NT2/D1 (cell line): ENCODE measurements around the gene GPR39.
A peak's percentile ranks its signal among the peaks of the same experiment; 100 is the strongest.

Experiments used
- DNase-seq: peaks from one replicate; pipeline ENCODE4 v3.0.0-alpha.2; 2011; ENCODE audit warnings: low read depth, low spot score
- H3K27me3 ChIP-seq: 2 replicates; pipeline ENCODE4 v1.6.0; 2011; ENCODE audit warnings: mild to moderate bottlenecking; ENCODE audit not compliant: insufficient read length, insufficient read depth
- H3K36me3 ChIP-seq: 2 replicates; pipeline ENCODE4 v1.6.1; 2011; ENCODE audit warnings: mild to moderate bottlenecking, low read length, mixed read lengths; ENCODE audit not compliant: insufficient read depth, insufficient read length
- H3K4me1 ChIP-seq: 2 replicates; pipeline ENCODE4 v1.5.1; 2011; ENCODE audit not compliant: insufficient read depth, insufficient read length
- H3K4me3 ChIP-seq: 2 replicates; pipeline ENCODE4 v1.5.1; 2011; ENCODE audit warnings: low read depth; ENCODE audit not compliant: insufficient read length
- H3K9ac ChIP-seq: 2 replicates; pipeline ENCODE4 v1.6.0; 2011; ENCODE audit warnings: low read depth; ENCODE audit not compliant: insufficient read length
- H3K9me3 ChIP-seq: 2 replicates; pipeline ENCODE4 v1.5.1; 2011; ENCODE audit warnings: mild to moderate bottlenecking, low read length; ENCODE audit not compliant: insufficient read depth
- SUZ12 ChIP-seq: IDR thresholded peaks from 2 replicates; pipeline ENCODE4 v1.6.1; 2011; ENCODE audit not compliant: insufficient read length, insufficient read depth; ENCODE audit errors: extremely low read depth
- YY1 ChIP-seq: IDR thresholded peaks from 2 replicates; pipeline ENCODE4 v1.6.1; 2011; ENCODE audit not compliant: insufficient read length, insufficient read depth
- ZNF274 ChIP-seq: IDR thresholded peaks from 2 replicates; pipeline ENCODE4 v1.6.1; 2011; ENCODE audit warnings: mild to moderate bottlenecking, low read depth, low read length

Gene GPR39

DNA sequence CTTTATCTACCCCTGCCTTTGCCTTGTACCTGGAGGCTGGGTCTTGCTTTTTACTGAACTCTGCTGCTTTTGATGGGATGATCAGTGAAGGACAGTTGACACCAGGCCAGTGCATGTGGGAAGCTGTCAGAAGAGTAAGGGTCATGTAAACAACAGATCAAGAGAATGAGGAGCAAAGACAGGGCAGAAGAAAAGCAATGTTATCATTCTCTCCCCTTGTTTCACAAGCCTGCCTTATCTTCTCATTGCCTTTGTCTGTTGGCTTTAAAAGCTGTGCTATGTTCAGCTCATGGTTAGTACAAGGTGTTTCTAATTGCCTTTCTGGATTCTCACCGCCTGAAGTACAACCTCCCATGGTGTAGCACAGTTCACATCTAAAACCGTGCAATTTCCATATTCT lies 225.8 kb downstream of the GPR39 start:
- H3K36me3 ChIP-seq: peaks cover 44% of the 10 kb centered on the region
- no peak for DNase-seq
- no peaks in the 10 kb centered on the region for H3K27me3 ChIP-seq
- peaks cover 2% of the 10 kb centered on the region for H3K4me1 ChIP-seq
- no peak overlapping the region for H3K9ac ChIP-seq
- H3K4me3 ChIP-seq: no peak overlapping the region
- TF ChIP-seq SUZ12: no peak
- TF ChIP-seq ZNF274: no peak
- no peak for TF ChIP-seq YY1
- H3K9me3 ChIP-seq: no peaks in the 10 kb centered on the region

DNA sequence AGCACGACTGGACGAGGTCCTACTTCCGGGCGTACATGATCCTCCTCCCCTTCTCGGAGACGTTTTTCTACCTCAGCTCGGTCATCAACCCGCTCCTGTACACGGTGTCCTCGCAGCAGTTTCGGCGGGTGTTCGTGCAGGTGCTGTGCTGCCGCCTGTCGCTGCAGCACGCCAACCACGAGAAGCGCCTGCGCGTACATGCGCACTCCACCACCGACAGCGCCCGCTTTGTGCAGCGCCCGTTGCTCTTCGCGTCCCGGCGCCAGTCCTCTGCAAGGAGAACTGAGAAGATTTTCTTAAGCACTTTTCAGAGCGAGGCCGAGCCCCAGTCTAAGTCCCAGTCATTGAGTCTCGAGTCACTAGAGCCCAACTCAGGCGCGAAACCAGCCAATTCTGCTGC lies 228.6 kb downstream of the GPR39 start:
- H3K4me1 ChIP-seq: peaks cover 4% of the 10 kb centered on the region
- H3K9me3 ChIP-seq: no peaks in the 10 kb centered on the region
- H3K36me3 ChIP-seq: peaks cover 51% of the 10 kb centered on the region
- no peak overlapping the region for H3K9ac ChIP-seq
- DNase-seq: no peak
- no peak overlapping the region for H3K4me3 ChIP-seq
- H3K27me3 ChIP-seq: no peaks in the 10 kb centered on the region
- TF ChIP-seq SUZ12 (no peak), ZNF274 (no peak), YY1 (no peak)

DNA sequence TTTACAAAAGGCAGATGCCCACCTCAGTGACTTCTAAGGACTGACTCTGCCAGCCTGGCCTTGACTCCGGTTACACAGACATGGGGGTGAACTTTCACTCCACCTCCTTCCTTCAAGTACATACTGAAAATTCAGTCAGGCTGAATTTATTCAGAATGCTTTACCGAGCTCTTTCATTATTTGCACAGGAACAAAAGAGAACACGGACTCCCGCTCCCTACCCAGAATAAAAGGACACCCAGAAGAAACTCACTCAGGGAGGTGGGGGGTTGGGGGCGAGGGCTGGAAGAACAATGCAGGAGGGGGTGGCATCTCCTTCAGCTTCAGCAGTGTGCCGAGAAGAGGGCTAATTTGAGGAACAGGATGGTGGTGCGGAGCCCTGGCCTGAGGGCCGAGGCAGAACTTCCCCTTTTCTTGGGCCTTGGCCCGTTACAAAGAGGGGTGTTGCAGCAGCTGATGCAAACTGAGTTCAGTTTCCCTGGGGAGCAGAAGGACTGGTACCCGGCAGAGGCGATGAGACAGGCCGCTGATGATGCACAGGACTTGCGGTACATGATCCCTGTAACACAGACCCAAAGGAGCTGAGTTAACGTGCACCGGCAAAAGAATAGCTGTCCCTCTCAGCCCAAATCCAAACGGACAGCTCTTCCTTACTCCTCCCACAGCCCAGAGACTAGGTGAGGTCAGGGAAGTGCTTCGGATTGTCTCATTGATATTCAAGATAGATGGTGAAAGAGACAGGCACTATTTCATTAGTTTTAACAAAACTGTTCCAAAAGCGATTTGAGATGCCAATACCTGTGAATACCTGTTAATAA lies 229.3 kb downstream of the GPR39 start:
- TF ChIP-seq SUZ12 (no peak), ZNF274 (no peak), YY1 (no peak)
- no peak for DNase-seq
- Histone ChIP-seq H3K27me3 (no peaks in the 10 kb centered on the region), H3K9me3 (no peaks in the 10 kb centered on the region), H3K4me3 (no peak overlapping the region), H3K9ac (no peak overlapping the region), H3K36me3 (peaks cover 48% of the 10 kb centered on the region), H3K4me1 (peaks cover 4% of the 10 kb centered on the region)

DNA sequence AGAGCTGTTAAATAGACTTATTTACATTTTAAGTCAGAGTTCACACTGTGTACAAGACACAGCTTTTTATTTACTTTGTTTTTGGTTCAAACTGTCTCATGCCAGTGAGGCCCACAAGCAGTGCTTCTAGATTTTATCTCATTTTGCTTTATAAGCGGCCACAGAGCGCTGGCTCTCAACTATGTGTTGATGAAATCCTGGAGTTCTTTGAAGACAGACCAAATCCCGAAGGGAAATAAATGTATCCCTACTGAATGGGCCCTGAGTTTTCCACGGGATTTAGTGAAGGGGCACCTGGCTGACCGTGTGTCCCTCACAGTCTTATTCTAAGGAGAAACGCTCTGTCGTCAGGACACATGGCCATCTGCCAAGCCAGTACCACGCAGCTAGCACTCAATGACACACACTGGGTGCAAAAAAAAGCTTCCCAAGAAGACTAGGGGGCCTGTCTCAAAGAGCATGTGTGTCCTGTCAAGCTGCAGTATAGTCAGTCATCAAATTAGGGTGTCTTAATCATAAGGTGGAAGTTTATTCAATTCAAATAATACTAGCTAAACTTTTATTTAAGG lies 230.0 kb downstream of the GPR39 start:
- H3K9me3 ChIP-seq: no peaks in the 10 kb centered on the region
- TF ChIP-seq ZNF274: no peak
- TF ChIP-seq SUZ12: no peak
- no peak for TF ChIP-seq YY1
- peaks cover 4% of the 10 kb centered on the region for H3K4me1 ChIP-seq
- H3K27me3 ChIP-seq: no peaks in the 10 kb centered on the region
- H3K9ac ChIP-seq: no peak overlapping the region
- no peak overlapping the region for H3K4me3 ChIP-seq
- H3K36me3 ChIP-seq: peaks cover 48% of the 10 kb centered on the region
- no peak for DNase-seq

DNA sequence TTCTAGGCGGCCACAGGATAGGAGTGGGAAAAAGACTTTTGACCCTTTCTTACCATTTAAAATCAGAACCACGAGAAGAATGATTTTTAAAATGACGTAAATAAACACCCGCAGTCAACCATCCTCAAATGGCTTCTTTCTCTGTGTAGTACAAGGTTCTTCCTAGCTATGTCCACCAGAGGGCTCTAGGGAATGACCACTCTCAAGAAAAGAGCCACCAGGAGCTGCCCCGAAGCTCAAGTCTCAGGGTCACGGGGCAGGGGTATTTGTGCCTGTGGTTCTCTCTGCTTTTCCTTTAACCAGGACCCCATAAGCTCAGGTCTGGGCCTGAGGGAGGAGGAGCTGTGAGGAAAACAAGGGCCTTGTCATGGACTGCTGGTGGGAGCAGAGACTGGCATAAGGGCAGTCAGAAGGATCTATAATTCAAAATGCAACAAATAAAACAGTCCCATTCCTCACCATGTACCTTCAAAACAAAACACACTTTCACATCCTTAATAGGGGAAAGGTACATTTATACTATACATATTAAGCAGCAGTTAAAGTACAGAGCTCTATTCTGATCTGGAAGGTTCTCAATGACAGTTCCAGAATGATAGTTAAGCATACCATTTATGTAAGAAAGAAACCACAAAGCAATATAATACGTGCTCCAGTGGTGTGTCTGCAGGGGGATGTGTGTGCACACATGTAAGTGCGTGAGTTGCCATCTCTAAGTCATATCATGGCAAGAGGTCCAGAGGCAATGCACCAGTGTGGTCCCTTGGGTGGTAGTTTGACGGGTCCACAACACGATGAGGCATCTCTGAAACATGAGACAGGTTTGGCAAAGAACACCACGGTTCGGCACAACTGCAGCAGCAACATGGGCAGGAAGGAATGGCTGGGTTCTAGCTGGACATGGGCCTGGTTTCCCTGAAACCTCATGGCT lies 234.8 kb downstream of the GPR39 start:
- H3K4me1 ChIP-seq: peaks cover 2% of the 10 kb centered on the region
- no peaks in the 10 kb centered on the region for H3K9me3 ChIP-seq
- H3K27me3 ChIP-seq: no peaks in the 10 kb centered on the region
- peaks cover 30% of the 10 kb centered on the region for H3K36me3 ChIP-seq
- TF ChIP-seq SUZ12: no peak
- no peak for TF ChIP-seq ZNF274
- no peak for TF ChIP-seq YY1
- no peak overlapping the region for H3K4me3 ChIP-seq
- DNase-seq: peak; percentile 59
- no peak overlapping the region for H3K9ac ChIP-seq

DNA sequence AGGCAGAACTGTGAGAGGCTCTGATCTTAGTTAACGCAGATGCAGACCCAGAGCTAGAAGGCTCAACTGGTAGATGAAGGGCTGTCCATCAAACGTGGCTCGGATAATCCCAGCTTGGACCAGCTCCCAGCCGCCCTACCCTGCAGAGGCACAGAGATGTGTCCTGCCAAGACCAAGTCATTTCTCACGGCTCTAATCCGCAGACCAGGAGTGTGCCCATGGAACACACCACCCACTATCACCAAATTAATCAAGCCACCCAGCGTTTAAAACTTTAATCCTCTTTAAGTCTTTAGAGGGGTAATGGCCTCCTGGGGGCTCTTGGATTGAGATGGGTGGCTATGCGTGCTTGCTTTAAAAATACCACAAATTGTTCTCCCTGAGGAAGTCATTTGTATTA lies 235.9 kb downstream of the GPR39 start:
- Histone ChIP-seq H3K9ac (no peak overlapping the region), H3K36me3 (peaks cover 33% of the 10 kb centered on the region), H3K27me3 (no peaks in the 10 kb centered on the region), H3K9me3 (no peaks in the 10 kb centered on the region), H3K4me3 (no peak overlapping the region), H3K4me1 (peaks cover 2% of the 10 kb centered on the region)
- TF ChIP-seq YY1 (no peak), ZNF274 (no peak), SUZ12 (no peak)
- DNase-seq: no peak
